HG02852 (cell line): ENCODE data around the gene MYL6.
A peak's percentile ranks its signal among the peaks of the same experiment; 100 is the strongest.
"Not testable (repeated sequence)": the region's sequence is repeated elsewhere in the genome, so short reads cannot be mapped to it uniquely, and the experiment has no call there.

Experiments used
- ATAC-seq: cut with Tn5 transposase; IDR thresholded peaks from one replicate; pipeline ENCODE4 v1.9.1; 2021; ENCODE audit warnings: mild to moderate bottlenecking, moderate library complexity; ENCODE audit not compliant: unreplicated experiment

Gene MYL6

DNA sequence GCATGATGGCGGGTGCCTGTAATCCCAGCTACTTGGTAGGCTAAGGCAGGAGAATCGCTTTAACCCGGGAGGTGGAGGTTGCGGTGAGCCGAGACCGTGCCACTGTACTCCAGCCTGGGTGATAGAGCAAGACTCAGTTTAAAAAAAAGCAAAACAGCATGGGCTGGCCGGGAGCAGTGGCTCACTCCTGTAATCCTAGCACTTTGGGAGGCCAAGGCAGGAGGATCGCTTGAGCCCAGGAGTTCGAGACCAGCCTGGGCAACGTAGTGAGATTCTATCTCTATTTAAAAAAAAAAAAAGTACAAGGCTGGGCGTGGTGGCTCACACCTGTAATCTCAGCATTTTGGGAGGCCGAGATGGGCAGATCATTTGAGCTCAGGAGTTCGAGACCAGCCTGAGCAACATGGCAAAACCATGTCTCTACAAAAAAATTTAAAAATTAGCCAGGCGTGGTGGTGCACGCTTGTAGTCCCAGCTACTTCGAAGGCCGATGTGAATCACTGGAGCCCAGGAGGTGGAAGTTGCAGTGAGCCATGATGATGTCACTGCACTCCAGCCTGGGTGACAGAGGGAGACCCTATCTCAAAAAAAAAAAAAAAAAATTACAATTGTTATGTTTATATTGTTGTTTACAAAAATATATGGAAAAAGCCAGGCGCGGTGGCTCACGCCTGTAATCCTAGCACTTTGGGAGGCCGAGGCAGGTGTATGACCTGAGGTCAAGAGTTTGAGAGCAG is 1.5 kb upstream of the MYL6 start:
- ATAC-seq: not testable (repeated sequence)

- peak; percentile 26 for ATAC-seq
Observed at GRCh38 chr12:56157201-56158028, 744 bp upstream of the MYL6 start.

GRCh38 chr12:56158926-56159461 is 835 bp downstream of the MYL6 start:
- ATAC-seq: no peak

GRCh38 chr12:56159482-56160192 is 1.5 kb downstream of the MYL6 start:
- ATAC-seq: no peak

- no peak for ATAC-seq
Observed at GRCh38 chr12:56160193-56160763, 2.1 kb downstream of the MYL6 start.

DNA sequence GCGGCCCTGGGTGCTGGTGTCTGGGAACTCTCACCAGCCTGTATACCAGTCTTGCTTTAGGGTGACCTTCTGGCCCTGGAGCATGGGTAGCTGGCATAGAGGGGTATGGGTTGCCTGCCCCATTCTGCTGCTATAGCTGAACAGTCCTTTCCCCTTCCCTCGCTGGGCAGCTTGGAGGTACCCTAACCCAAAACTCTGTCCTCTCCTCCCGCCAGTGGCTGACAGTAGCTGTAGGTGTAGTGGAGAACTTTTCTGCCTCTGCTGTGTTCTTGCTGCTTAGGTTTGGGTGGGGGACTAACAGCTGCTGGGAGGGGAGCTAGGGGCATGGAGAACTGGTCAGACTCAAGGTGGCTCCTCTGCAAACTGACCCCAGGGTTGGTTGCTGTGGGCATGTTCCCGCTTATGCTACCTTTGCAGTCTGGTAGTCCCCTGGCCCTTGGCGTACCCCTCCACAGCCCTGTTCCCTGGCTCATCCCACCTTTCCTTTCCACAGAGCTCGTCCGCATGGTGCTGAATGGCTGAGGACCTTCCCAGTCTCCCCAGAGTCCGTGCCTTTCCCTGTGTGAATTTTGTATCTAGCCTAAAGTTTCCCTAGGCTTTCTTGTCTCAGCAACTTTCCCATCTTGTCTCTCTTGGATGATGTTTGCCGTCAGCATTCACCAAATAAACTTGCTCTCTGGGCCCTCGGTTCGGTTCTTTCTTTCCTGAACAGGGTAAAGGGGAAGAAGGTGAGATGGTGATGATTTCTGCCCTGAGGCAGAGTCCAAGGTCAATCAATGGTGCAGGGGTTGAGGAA is 2.9 kb downstream of the MYL6 start:
- ATAC-seq: no peak

DNA sequence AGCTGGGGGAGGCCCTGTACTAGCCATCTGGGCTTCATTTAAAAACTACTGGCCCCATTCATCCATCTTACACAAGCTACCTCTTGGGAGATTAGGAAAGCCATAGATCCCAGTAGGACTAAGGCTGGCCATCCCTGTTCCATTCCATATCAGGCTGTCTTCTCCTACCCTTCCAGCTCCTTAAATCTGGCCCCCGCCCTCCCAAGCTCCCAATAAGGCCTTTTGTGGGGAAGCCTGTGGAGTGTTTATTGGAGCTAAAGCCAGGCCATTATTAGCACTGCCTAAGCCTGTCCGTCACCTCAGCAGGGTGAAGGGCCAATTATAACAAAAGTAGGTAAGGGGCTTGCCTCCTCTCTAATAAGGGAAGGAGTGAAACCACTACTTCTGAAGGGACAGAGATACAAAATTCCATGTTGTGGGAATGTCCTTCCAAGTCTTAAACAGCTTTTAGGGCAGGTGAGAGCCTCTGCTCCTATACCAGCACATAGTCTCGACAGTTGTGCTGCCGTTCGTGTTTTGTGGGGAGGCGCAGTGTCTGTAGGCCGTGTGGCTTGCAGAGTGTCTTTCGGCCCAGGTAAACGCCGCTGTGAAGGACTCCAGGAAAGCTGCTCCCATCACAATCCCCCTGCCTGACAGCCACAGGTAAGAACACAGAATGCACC is 3.7 kb downstream of the MYL6 start:
- ATAC-seq: no peak

DNA sequence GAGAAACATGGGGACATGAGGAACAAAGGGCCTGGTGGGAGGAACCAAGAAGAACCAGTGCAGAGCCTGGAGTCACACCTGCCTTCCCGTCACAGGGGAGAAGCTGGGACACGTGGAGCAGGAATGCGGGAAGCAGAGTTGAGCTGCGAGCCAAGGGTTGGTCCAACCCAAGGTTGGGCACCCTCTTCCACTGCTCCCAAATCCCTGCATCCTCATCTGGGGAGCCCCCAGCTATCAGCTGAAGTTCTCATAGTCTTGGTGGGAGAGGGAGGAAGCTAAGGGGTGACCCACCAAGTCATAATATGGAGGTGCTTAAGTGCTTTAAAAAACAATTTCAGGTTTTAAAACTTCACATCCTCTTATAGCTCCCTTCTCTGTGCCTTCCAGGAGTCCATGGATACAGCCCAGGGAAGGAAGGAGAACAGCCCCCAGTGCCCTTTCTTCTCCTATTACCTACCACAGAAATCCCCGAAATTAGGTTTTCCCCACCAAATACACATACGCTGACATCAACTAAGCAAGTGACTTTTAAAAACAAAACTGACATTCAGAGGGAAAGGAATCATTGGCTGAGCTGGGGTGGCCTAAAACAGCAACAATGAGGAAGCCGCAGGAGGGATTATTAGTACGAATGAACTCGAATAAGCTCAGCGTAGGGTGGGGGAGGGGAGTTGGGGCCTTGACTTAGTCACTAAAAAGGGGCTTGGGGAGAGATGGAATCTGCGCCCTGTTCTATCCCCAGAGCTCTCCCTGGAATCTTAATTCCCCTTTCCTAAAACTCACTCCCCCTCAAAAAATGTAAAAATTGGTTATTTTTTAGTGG is 4.5 kb downstream of the MYL6 start:
- no peak for ATAC-seq

DNA sequence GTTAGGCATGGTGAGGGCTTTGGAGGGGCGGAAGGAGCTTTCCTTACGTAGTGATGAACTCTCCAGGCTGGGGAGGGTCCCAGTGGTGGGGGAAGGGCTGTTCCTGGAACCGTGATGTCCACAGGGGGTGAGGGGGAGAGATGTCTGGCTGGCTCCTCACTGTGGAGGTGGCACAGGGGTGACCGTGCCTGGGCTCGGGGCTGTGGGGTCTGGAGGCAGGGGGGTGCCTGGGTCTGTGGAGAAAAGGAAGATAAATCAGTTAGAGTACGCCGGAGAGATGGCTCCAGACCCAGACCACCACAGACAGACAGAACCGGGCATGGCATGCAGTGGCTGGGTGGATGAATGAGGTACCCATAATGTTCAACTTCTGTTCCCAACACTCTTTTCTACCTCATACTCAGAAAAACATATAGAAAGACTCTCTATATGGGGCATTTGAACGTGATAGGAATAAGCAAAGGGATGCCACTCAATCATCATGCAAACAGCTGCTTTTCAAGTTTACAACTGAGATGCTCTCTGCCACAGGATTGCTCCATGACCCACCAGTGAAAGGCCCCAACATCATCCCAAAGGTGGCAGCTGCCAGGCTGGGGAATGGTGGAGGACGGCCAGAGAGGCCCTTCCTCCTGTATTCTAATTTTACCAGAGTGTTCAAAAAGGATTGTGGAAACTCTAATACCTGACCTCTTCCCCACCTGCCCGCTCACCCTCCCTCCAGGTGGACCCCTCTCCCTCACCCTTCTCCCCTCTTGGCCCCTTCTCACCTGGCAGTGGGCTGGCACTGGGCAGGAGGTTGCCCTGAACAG is 5.6 kb downstream of the MYL6 start:
- ATAC-seq: no peak

DNA sequence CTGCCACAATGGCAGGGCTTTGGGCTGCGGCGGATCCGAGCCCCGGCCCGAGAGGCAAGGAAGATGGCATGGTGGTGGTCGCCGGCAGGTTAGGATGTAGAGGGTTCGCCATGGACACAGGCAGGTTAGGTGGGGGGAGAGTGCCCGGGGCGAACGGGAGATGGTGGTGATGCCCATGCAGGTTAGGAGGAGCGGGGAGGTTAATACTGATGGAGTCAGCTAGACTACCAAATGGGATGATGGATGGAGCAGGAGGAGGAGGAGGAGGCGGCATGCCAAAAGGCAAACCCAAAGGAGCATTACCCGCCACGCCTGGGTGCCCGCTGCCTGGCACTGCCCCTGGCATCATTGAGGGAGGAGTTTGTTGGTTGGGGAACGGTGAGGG is 6.2 kb downstream of the MYL6 start:
- ATAC-seq: no peak

GRCh38 chr12:56165369-56165768 is 7.2 kb downstream of the MYL6 start:
- no peak for ATAC-seq

GRCh38 chr12:56169229-56169759 is 11.1 kb downstream of the MYL6 start:
- no peak for ATAC-seq

DNA sequence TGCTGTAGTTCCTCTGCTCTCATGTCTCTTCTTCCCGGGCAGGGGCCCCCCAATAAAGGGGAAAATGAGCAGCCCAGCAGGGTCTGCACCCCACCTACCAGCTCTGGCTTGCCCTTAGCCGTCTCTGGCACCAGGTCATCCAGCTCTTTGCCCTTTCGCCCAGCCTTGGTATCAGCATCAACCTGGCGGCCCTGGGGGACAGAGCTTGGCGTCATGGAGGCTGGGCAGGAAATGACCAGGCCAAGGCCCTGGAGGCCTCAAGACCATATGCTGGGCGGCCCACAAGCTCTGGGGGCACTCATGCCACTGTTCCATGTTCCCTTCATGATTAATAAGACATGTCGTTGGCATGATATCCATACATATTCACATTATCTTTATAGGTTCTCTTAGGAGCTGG is 14.7 kb downstream of the MYL6 start:
- no peak for ATAC-seq

- ATAC-seq: no peak
Observed at GRCh38 chr12:56178347-56178746, 20.2 kb downstream of the MYL6 start.

DNA sequence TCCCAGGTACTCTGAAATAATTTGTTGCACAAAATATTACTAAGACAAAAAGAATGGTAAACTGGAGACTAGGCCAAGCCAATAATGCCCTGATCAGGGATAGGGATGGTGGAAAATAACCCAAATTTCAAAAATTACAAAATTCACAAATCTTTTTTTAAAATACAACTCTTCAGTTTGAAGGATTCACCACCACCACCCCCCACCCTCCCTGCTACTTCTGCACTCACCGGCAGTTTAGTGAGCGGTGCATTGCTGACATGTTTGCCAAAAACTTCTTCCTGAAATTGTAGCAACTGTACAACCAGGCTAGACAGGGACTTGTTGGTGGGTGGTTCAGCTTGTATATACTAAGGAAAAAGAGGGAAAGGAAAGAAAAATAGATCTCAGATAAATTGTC is 28.8 kb downstream of the MYL6 start:
- no peak for ATAC-seq

GRCh38 chr12:56188131-56188777 is 30.1 kb downstream of the MYL6 start:
- no peak for ATAC-seq

- ATAC-seq: no peak
Observed at GRCh38 chr12:56188778-56189098, 30.6 kb downstream of the MYL6 start.
